ENCODE measurements around the gene ZSCAN9. TPM values are rescaled to one million over a fixed set of nuclear protein-coding genes. Genes with fewer than 3 reads are reported as not detected.

The ZSCAN9 gene
- total and polyA plus RNA-seq, 3 experiments from 2014 or later, result 4.7 to 6.8 (median 5.0) TPM

- POLR2A ChIA-PET, result interaction anchor here (0.5 to 1.9 kb wide), 10 partner anchors 9 to 1734 kb away, joined by 3 to 18 read pairs (median 6); partner anchors contain the start of genes PGBD1, ZKSCAN3, ZKSCAN4 and ZSCAN31
- Mint-ChIP-seq H3K27me3 (peaks cover 0 to 4% of the 10 kb centered on the region in 2 donors), H3K4me1 (peaks cover 14 to 20% (median 17%) of the 10 kb centered on the region in 3 donors), H3K36me3 (peaks cover 0 to 2% (median 2%) of the 10 kb centered on the region in 3 donors), H3K9me3 (no peaks in the 10 kb centered on the region), H3K27ac (no peak overlapping the region), H3K4me3 (no peak overlapping the region)
- Histone ChIP-seq H3K9me3 (ENCODE audit: low read length) (no peaks in the 10 kb centered on the region), H3K4me1 (ENCODE audit: insufficient read depth, low read length) (peaks cover 18% of the 10 kb centered on the region), H3K4me3 (ENCODE audit: low read length) (peak overlapping the region; percentile 90), H3K27ac (ENCODE audit: low read depth, low read length) (peak overlapping the region; percentile 81), H3K36me3 (ENCODE audit: insufficient read depth, low read length) (no peaks in the 10 kb centered on the region), H3K27me3 (ENCODE audit: insufficient read depth, low read length, poor library complexity, severe bottlenecking) (no peaks in the 10 kb centered on the region)
- CTCF ChIA-PET, result interaction anchor here (0.9 to 3.7 kb wide), 7 partner anchors 14 to 142 kb away, joined by 3 to 22 read pairs (median 3); partner anchors contain the start of genes ZKSCAN4, ZKSCAN8 and ZSCAN16
- no peak for DNase-seq
These were observed 41.5 kb downstream of the ZSCAN9 start for GRCh38 chr6:28266563-28266961.

- H3K4me1 ChIP-seq (ENCODE audit: insufficient read depth, low read length), result peaks cover 18% of the 10 kb centered on the region
- H3K27ac Mint-ChIP-seq, result no peak within 1 kb of the TSS
- H3K4me3 ChIP-seq (ENCODE audit: low read length), result peak within 1 kb of the TSS; percentile 90
- ChIA-PET POLR2A (interaction anchor here (0.5 to 1.9 kb wide), 12 partner anchors 9 to 1734 kb away, joined by 3 to 18 read pairs (median 5); partner anchors contain the start of genes PGBD1, ZKSCAN3, ZKSCAN4 and ZKSCAN8), CTCF (interaction anchor here (0.9 to 3.7 kb wide), 7 partner anchors 13 to 143 kb away, joined by 3 to 22 read pairs (median 3); partner anchors contain the start of genes ZKSCAN4, ZKSCAN8 and ZSCAN16)
- H3K36me3 ChIP-seq (ENCODE audit: insufficient read depth, low read length), result peaks cover 5% of the 10 kb centered on the region
- H3K27me3 ChIP-seq (ENCODE audit: insufficient read depth, low read length, poor library complexity, severe bottlenecking), result no peaks in the 10 kb centered on the region
- no peaks in the 10 kb centered on the region for H3K9me3 Mint-ChIP-seq
- H3K27ac ChIP-seq (ENCODE audit: low read depth, low read length), result peak within 1 kb of the TSS; percentile 81
- no peaks in the 10 kb centered on the region for H3K9me3 ChIP-seq (ENCODE audit: low read length)
- peaks cover 0 to 8% (median 2%) of the 10 kb centered on the region in 3 donors for H3K36me3 Mint-ChIP-seq
- peaks cover 0 to 4% of the 10 kb centered on the region in 2 donors for H3K27me3 Mint-ChIP-seq
- peak; percentile 55 to 91 (median 83) for DNase-seq
- no peak within 1 kb of the TSS for H3K4me3 Mint-ChIP-seq
- H3K4me1 Mint-ChIP-seq, result peaks cover 14 to 20% (median 17%) of the 10 kb centered on the region in 3 donors
These were observed 42.1 kb downstream of the ZSCAN9 start, which contains the start of gene ZSCAN26 for GRCh38 chr6:28266962-28267694. Gene ZSCAN26, plus strand, starts transcription at chr6:28267143. Its CDS starts 4,777 bp downstream, at chr6:28271920.

GRCh38 chr6:28267695-28268059 lies 42.6 kb downstream of the ZSCAN9 start:
- Mint-ChIP-seq H3K36me3 (peaks cover 0 to 13% (median 2%) of the 10 kb centered on the region in 3 donors), H3K27me3 (peaks cover 0 to 4% of the 10 kb centered on the region in 2 donors), H3K9me3 (no peaks in the 10 kb centered on the region), H3K4me3 (no peak overlapping the region), H3K4me1 (peaks cover 14 to 20% (median 17%) of the 10 kb centered on the region in 3 donors), H3K27ac (no peak overlapping the region)
- Histone ChIP-seq H3K27ac (ENCODE audit: low read depth, low read length) (peak overlapping the region; percentile 81), H3K4me1 (ENCODE audit: insufficient read depth, low read length) (peaks cover 18% of the 10 kb centered on the region), H3K27me3 (ENCODE audit: insufficient read depth, low read length, poor library complexity, severe bottlenecking) (no peaks in the 10 kb centered on the region), H3K9me3 (ENCODE audit: low read length) (no peaks in the 10 kb centered on the region), H3K4me3 (ENCODE audit: low read length) (peak overlapping the region; percentile 90), H3K36me3 (ENCODE audit: insufficient read depth, low read length) (peaks cover 11% of the 10 kb centered on the region)
- DNase-seq, result no peak
- ChIA-PET CTCF (interaction anchor here (0.9 to 3.7 kb wide), 5 partner anchors 13 to 163 kb away, joined by 3 to 22 read pairs (median 3); partner anchors contain the start of gene ZSCAN16), POLR2A (interaction anchor here (0.7 to 1.9 kb wide), 7 partner anchors 9 to 430 kb away, joined by 3 to 18 read pairs (median 8); partner anchors contain the start of genes PGBD1, ZKSCAN3, ZKSCAN4 and ZKSCAN8)

GRCh38 chr6:28269492-28269891 lies 44.4 kb downstream of the ZSCAN9 start:
- CTCF ChIA-PET, result interaction anchor here (1.4 to 3.7 kb wide), 2 partner anchors 17 to 87 kb away, joined by 3 to 22 read pairs; partner anchors contain the start of gene ZKSCAN4
- no peaks in the 10 kb centered on the region for H3K27me3 ChIP-seq (ENCODE audit: insufficient read depth, low read length, poor library complexity, severe bottlenecking)
- H3K4me1 Mint-ChIP-seq, result peaks cover 14 to 22% (median 17%) of the 10 kb centered on the region in 3 donors
- peaks cover 18% of the 10 kb centered on the region for H3K36me3 ChIP-seq (ENCODE audit: insufficient read depth, low read length)
- no peak for DNase-seq
- H3K27me3 Mint-ChIP-seq, result peaks cover 0 to 6% of the 10 kb centered on the region in 2 donors
- H3K9me3 ChIP-seq (ENCODE audit: low read length), result no peaks in the 10 kb centered on the region
- peaks cover 0 to 28% (median 4%) of the 10 kb centered on the region in 3 donors for H3K36me3 Mint-ChIP-seq
- no peak overlapping the region for H3K4me3 ChIP-seq (ENCODE audit: low read length)
- no peak overlapping the region for H3K27ac ChIP-seq (ENCODE audit: low read depth, low read length)
- no peak overlapping the region for H3K4me3 Mint-ChIP-seq
- H3K4me1 ChIP-seq (ENCODE audit: insufficient read depth, low read length), result peaks cover 18% of the 10 kb centered on the region
- H3K27ac Mint-ChIP-seq, result no peak overlapping the region
- H3K9me3 Mint-ChIP-seq, result no peaks in the 10 kb centered on the region
- POLR2A ChIA-PET, result no interaction called here

- Mint-ChIP-seq H3K9me3 (no peaks in the 10 kb centered on the region), H3K4me1 (peaks cover 9 to 21% (median 18%) of the 10 kb centered on the region in 3 donors), H3K27me3 (peaks cover 0 to 2% of the 10 kb centered on the region in 2 donors), H3K27ac (peak overlapping the region in 6 of 8 donors; percentile 5 to 62 (median 38)), H3K4me3 (no peak overlapping the region), H3K36me3 (peaks cover 13 to 60% (median 20%) of the 10 kb centered on the region in 3 donors)
- POLR2A ChIA-PET, result no interaction called here
- CTCF ChIA-PET, result no interaction called here
- H3K27me3 ChIP-seq (ENCODE audit: insufficient read depth, low read length, poor library complexity, severe bottlenecking), result no peaks in the 10 kb centered on the region
- H3K27ac ChIP-seq (ENCODE audit: low read depth, low read length), result no peak overlapping the region
- peaks cover 28% of the 10 kb centered on the region for H3K36me3 ChIP-seq (ENCODE audit: insufficient read depth, low read length)
- no peak for DNase-seq
- no peaks in the 10 kb centered on the region for H3K4me1 ChIP-seq (ENCODE audit: insufficient read depth, low read length)
- no peaks in the 10 kb centered on the region for H3K9me3 ChIP-seq (ENCODE audit: low read length)
- no peak overlapping the region for H3K4me3 ChIP-seq (ENCODE audit: low read length)
These were observed 49.8 kb downstream of the ZSCAN9 start for GRCh38 chr6:28274888-28275287.

- POLR2A ChIA-PET, result no interaction called here
These were observed 52.7 kb downstream of the ZSCAN9 start for GRCh38 chr6:28277746-28278145.

GRCh38 chr6:28280595-28281287 lies 55.7 kb downstream of the ZSCAN9 start:
- H3K9me3 ChIP-seq (ENCODE audit: low read length), result no peaks in the 10 kb centered on the region
- CTCF ChIA-PET, result interaction anchor here (1.0 to 1.1 kb wide), 2 partner anchors 14 to 57 kb away, joined by 3 read pairs; partner anchors contain the start of gene ZSCAN26
- Mint-ChIP-seq H3K4me1 (peaks cover 10 to 15% (median 12%) of the 10 kb centered on the region in 3 donors), H3K27me3 (peaks cover 9 to 10% of the 10 kb centered on the region in 2 donors), H3K4me3 (peak overlapping the region in 6 of 7 donors; percentile 77 to 91 (median 80)), H3K36me3 (peaks cover 13 to 25% (median 20%) of the 10 kb centered on the region in 3 donors), H3K9me3 (no peaks in the 10 kb centered on the region), H3K27ac (peak overlapping the region in 1 of 8 donors; percentile 7)
- H3K27ac ChIP-seq (ENCODE audit: low read depth, low read length), result no peak overlapping the region
- POLR2A ChIA-PET, result interaction anchor here (2.4 kb wide), 1 partner anchor 13 kb away, joined by 10 read pairs; the partner anchor contains the start of gene ZSCAN26
- no peak for DNase-seq
- H3K27me3 ChIP-seq (ENCODE audit: insufficient read depth, low read length, poor library complexity, severe bottlenecking), result no peaks in the 10 kb centered on the region
- no peak overlapping the region for H3K4me3 ChIP-seq (ENCODE audit: low read length)
- H3K4me1 ChIP-seq (ENCODE audit: insufficient read depth, low read length), result peaks cover 7% of the 10 kb centered on the region
- H3K36me3 ChIP-seq (ENCODE audit: insufficient read depth, low read length), result peaks cover 2% of the 10 kb centered on the region

More at GRCh38 chr6:28277746-28278145, 52.7 kb downstream of the ZSCAN9 start:
- no peak overlapping the region for H3K27ac Mint-ChIP-seq
- Histone ChIP-seq H3K4me3 (ENCODE audit: low read length) (no peak overlapping the region), H3K27ac (ENCODE audit: low read depth, low read length) (no peak overlapping the region), H3K9me3 (ENCODE audit: low read length) (no peaks in the 10 kb centered on the region), H3K27me3 (ENCODE audit: insufficient read depth, low read length, poor library complexity, severe bottlenecking) (no peaks in the 10 kb centered on the region), H3K4me1 (ENCODE audit: insufficient read depth, low read length) (peaks cover 7% of the 10 kb centered on the region), H3K36me3 (ENCODE audit: insufficient read depth, low read length) (peaks cover 16% of the 10 kb centered on the region)
- H3K4me1 Mint-ChIP-seq, result peaks cover 15 to 20% (median 18%) of the 10 kb centered on the region in 3 donors
- peaks cover 7 to 9% of the 10 kb centered on the region in 2 donors for H3K27me3 Mint-ChIP-seq
- CTCF ChIA-PET, result no interaction called here
- no peak for DNase-seq
- H3K4me3 Mint-ChIP-seq, result no peak overlapping the region
- no peaks in the 10 kb centered on the region for H3K9me3 Mint-ChIP-seq
- H3K36me3 Mint-ChIP-seq, result peaks cover 18 to 46% (median 19%) of the 10 kb centered on the region in 3 donors
